Neural progenitor cell (in vitro differentiated cells): ENCODE measurements around the gene LRP4. TPM values are rescaled to one million over a fixed set of nuclear protein-coding genes. Genes with fewer than 3 reads are reported as not detected.

Experiments
- DNase-seq: peaks from one replicate; pipeline ENCODE4 v3.0.0-alpha.2; 2016; ENCODE audit warnings: low spot score
- H2AFZ ChIP-seq: fragments of 200-600 bp; sonication (generic); replicated peaks from 2 replicates; pipeline ENCODE4 v1.6.1; 2016; ENCODE audit warnings: antibody characterized with exemption
- H3F3A ChIP-seq: fragments of 200-600 bp; sonication (generic); 2 replicates; pipeline ENCODE4 v1.6.1; 2016; ENCODE audit warnings: antibody characterized with exemption, low read depth
- H3K27ac ChIP-seq: fragments of 200-600 bp; sonication (generic); 2 replicates; pipeline ENCODE4 v1.5.1; 2016; ENCODE audit warnings: mild to moderate bottlenecking
- H3K27me3 ChIP-seq: fragments of 200-600 bp; sonication (generic); 2 replicates; pipeline ENCODE4 v1.6.1; 2016; ENCODE audit warnings: mild to moderate bottlenecking, moderate library complexity
- H3K36me3 ChIP-seq: fragments of 200-600 bp; sonication (generic); 2 replicates; pipeline ENCODE4 v1.5.1; 2016
- H3K4me1 ChIP-seq: fragments of 200-600 bp; sonication (generic); 2 replicates; pipeline ENCODE4 v1.6.1; 2016; ENCODE audit warnings: mixed run types
- H3K4me2 ChIP-seq: fragments of 200-600 bp; sonication (generic); 2 replicates; pipeline ENCODE4 v1.6.1; 2016
- H3K4me3 ChIP-seq: fragments of 200-600 bp; sonication (generic); 2 replicates; pipeline ENCODE4 v1.5.1; 2016
- H3K79me2 ChIP-seq: fragments of 200-600 bp; sonication (generic); 2 replicates; pipeline ENCODE4 v1.6.1; 2016; ENCODE audit warnings: low read depth
- H3K9ac ChIP-seq: fragments of 200-600 bp; sonication (generic); 2 replicates; pipeline ENCODE4 v1.6.1; 2016
- H3K9me3 ChIP-seq: fragments of 200-600 bp; sonication (generic); 2 replicates; pipeline ENCODE4 v1.5.1; 2016; ENCODE audit warnings: low read depth
- H4K20me1 ChIP-seq: fragments of 200-600 bp; sonication (generic); 2 replicates; pipeline ENCODE4 v1.6.1; 2016; ENCODE audit warnings: low read depth
- H3K27ac Mint-ChIP-seq: 3 replicates; pipeline ENCODE4 v1.8.0; 2021; ENCODE audit warnings: mixed read lengths
- H3K27me3 Mint-ChIP-seq: 2 replicates; pipeline ENCODE4 v1.8.0; 2022; ENCODE audit warnings: low read depth, mild to moderate bottlenecking, inconsistent platforms, moderate library complexity, mixed read lengths; ENCODE audit not compliant: insufficient read depth
- H3K36me3 Mint-ChIP-seq: 3 replicates; pipeline ENCODE4 v1.8.0; 2021; ENCODE audit warnings: mixed read lengths
- H3K4me1 Mint-ChIP-seq: 3 replicates; pipeline ENCODE4 v1.8.0; 2021; ENCODE audit warnings: mixed read lengths
- H3K4me3 Mint-ChIP-seq: 3 replicates; pipeline ENCODE4 v1.8.0; 2021; ENCODE audit warnings: mild to moderate bottlenecking, moderate library complexity, mixed read lengths
- H3K9me3 Mint-ChIP-seq: 3 replicates; pipeline ENCODE4 v1.8.0; 2020; ENCODE audit warnings: mixed read lengths
- EZH2 ChIP-seq: fragments of 200-600 bp; sonication (generic); IDR thresholded peaks from 2 replicates; pipeline ENCODE4 v1.6.1; 2017; ENCODE audit warnings: antibody characterized with exemption, mild to moderate bottlenecking, moderate library complexity
- EZH2phosphoT487 ChIP-seq: fragments of 200-600 bp; sonication (generic); IDR thresholded peaks from 2 replicates; pipeline ENCODE4 v1.6.1; 2017; ENCODE audit warnings: antibody characterized with exemption
- total RNA-seq: library from RNA; depleted of rRNA; stranded (reverse); fragments of >200 nt; gene quantifications from 2 replicates; pipeline ENCODE4 v1.2.3, GENCODE V29; 2015; ENCODE audit warnings: low replicate concordance
- TF ChIP-seq, protein P1 (sequence below): fragments of 200-600 bp; sonication (generic); IDR thresholded peaks from 2 replicates; pipeline ENCODE4 v1.5.1; 2017; ENCODE audit warnings: antibody characterized with exemption, mild to moderate bottlenecking

The LRP4 gene
- total RNA-seq, 1 donor from 2014 or later: 12.0 TPM

DNA sequence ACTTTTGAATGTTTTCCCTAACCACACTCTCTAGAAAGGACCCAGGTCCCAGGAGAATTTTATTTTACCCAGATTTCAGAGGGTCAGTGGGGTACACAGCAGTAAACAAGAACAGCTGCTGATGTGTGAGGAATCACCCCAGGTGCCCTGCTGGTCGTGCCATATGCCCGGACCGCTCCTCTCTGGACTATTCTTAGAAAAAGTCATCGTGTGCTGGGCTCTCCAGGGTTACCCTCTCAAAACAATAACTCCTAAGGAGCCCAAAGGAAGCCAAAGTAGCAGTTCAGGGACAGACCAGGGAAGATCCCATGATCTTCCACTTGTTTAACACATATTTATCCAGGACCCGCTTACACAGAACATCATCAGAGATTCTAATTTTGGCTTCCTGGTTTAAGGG lies 29.7 kb downstream of the LRP4 start:
- no peak overlapping the region for H3K4me2 ChIP-seq
- no peaks in the 10 kb centered on the region for H3K9me3 Mint-ChIP-seq
- H3K4me3 ChIP-seq: no peak overlapping the region
- H3K36me3 ChIP-seq: no peaks in the 10 kb centered on the region
- H3K4me3 Mint-ChIP-seq: no peak overlapping the region
- no peaks in the 10 kb centered on the region for H3K27me3 ChIP-seq
- TF ChIP-seq, protein P1, sequence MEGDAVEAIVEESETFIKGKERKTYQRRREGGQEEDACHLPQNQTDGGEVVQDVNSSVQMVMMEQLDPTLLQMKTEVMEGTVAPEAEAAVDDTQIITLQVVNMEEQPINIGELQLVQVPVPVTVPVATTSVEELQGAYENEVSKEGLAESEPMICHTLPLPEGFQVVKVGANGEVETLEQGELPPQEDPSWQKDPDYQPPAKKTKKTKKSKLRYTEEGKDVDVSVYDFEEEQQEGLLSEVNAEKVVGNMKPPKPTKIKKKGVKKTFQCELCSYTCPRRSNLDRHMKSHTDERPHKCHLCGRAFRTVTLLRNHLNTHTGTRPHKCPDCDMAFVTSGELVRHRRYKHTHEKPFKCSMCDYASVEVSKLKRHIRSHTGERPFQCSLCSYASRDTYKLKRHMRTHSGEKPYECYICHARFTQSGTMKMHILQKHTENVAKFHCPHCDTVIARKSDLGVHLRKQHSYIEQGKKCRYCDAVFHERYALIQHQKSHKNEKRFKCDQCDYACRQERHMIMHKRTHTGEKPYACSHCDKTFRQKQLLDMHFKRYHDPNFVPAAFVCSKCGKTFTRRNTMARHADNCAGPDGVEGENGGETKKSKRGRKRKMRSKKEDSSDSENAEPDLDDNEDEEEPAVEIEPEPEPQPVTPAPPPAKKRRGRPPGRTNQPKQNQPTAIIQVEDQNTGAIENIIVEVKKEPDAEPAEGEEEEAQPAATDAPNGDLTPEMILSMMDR: no peak
- H2AFZ ChIP-seq: no peak overlapping the region
- no peaks in the 10 kb centered on the region for H3K9me3 ChIP-seq
- H3K9ac ChIP-seq: no peak overlapping the region
- no peaks in the 10 kb centered on the region for H4K20me1 ChIP-seq
- no peak for DNase-seq
- H3K27me3 Mint-ChIP-seq: peaks cover 2% of the 10 kb centered on the region
- no peak overlapping the region for H3K27ac ChIP-seq
- peaks cover 39% of the 10 kb centered on the region for H3K36me3 Mint-ChIP-seq
- no peak overlapping the region for H3K27ac Mint-ChIP-seq
- no peaks in the 10 kb centered on the region for H3K4me1 ChIP-seq
- H3F3A ChIP-seq: no peaks in the 10 kb centered on the region
- no peaks in the 10 kb centered on the region for H3K79me2 ChIP-seq
- peaks cover 4% of the 10 kb centered on the region for H3K4me1 Mint-ChIP-seq

DNA sequence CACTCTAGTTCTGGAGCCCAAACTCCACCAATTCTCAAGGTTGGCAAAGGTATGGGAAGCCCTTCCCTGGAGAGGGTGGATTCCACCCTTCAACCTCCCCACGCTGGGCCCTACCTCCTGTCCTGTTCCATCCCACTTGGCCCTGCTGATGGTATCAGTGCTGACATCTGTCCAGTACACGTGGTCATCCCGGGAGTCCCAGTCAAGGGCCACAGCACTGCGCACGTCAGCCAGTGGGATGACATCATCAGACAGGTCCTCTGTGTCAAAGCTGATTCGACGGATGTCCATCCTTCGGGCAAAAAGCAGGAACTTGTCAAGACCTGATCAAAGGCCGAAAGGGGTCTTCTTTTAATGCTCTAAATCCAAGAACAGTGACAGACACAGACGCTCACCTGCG lies 32.1 kb downstream of the LRP4 start:
- TF ChIP-seq, protein P1: no peak
- no peak for TF ChIP-seq EZH2
- TF ChIP-seq EZH2phosphoT487: no peak
- H3K36me3 Mint-ChIP-seq: peaks cover 45% of the 10 kb centered on the region
- no peaks in the 10 kb centered on the region for H3K27me3 Mint-ChIP-seq

DNA sequence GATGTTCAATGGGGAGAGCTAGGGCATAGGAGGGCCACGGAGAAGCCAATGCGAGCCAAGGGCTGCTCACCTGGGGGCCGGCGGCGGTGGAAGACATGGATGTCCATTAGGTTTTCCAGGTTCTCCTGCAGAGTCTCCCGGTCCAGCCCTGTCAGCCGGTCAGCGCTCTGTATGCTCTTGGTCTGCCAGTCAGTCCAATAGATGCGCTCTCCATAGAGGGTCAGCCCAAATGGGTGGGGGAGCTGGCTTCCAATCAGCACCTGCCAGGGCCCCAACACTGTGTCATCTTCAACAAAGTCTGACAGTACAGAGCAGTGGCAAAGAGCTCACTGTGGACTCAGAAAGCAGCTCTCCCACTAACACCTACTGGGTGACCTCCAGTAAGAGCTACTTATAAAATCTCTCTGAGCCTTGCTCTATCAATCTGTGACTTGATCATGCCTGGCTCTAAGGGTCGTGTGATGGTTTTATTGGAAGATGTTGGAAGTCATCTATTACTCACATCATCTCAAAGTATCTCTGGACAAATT lies 39.2 kb downstream of the LRP4 start:
- no peak overlapping the region for H3K4me2 ChIP-seq
- Mint-ChIP-seq H3K27me3 (peaks cover 7% of the 10 kb centered on the region), H3K36me3 (peaks cover 44% of the 10 kb centered on the region), H3K4me3 (no peak overlapping the region), H3K27ac (no peak overlapping the region), H3K4me1 (no peaks in the 10 kb centered on the region), H3K9me3 (no peaks in the 10 kb centered on the region)
- no peaks in the 10 kb centered on the region for H3K27me3 ChIP-seq
- H3K79me2 ChIP-seq: no peaks in the 10 kb centered on the region
- no peaks in the 10 kb centered on the region for H3K9me3 ChIP-seq
- no peaks in the 10 kb centered on the region for H3K36me3 ChIP-seq
- DNase-seq: no peak
- H4K20me1 ChIP-seq: no peaks in the 10 kb centered on the region
- no peak for TF ChIP-seq EZH2phosphoT487
- TF ChIP-seq, protein P1: no peak
- TF ChIP-seq EZH2: no peak
- no peak overlapping the region for H3K4me3 ChIP-seq
- no peak overlapping the region for H3K27ac ChIP-seq
- H3K4me1 ChIP-seq: no peaks in the 10 kb centered on the region
- H3K9ac ChIP-seq: no peak overlapping the region
- no peak overlapping the region for H2AFZ ChIP-seq
- no peaks in the 10 kb centered on the region for H3F3A ChIP-seq

More for the DNA sequence above, 32.1 kb downstream of the LRP4 start:
- Histone ChIP-seq H4K20me1 (no peaks in the 10 kb centered on the region), H3K36me3 (no peaks in the 10 kb centered on the region), H3K27ac (no peak overlapping the region), H3K9ac (no peak overlapping the region), H3K27me3 (no peaks in the 10 kb centered on the region), H3K4me1 (no peaks in the 10 kb centered on the region), H3K4me3 (no peak overlapping the region), H3F3A (no peaks in the 10 kb centered on the region), H3K9me3 (no peaks in the 10 kb centered on the region), H2AFZ (no peak overlapping the region), H3K79me2 (no peaks in the 10 kb centered on the region), H3K4me2 (no peak overlapping the region)
- Mint-ChIP-seq H3K9me3 (no peaks in the 10 kb centered on the region), H3K27ac (no peak overlapping the region), H3K4me1 (peaks cover 4% of the 10 kb centered on the region), H3K4me3 (no peak overlapping the region)
- no peak for DNase-seq
